Measurements from ENCODE around the gene NEK11.

NEK11 gene

DNA sequence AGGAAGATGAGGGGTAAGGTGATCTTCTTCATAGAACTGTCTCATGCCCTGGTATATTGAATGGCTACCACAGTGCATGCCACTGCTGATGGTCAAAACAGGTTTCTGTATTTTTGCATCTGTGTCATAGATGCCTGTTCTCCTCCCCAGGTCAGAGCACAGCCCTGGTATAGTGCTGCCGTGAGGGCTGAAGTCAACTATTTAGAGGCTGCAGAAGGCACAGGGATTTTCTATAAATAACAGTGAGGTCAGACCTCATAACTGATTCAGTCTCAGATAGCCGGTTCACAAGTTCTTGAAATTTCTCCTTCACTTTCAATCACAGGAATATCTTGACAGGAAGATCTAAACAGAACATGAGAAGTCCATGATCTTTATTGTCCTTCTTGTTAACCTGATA lies 255.7 kb downstream of the NEK11 start:
- no peaks in the 10 kb centered on the region for H3K4me1 ChIP-seq (ENCODE audit: insufficient read depth, low read length, severe bottlenecking)
- H4K20me1 ChIP-seq (ENCODE audit: insufficient read depth, low read length) = no peaks in the 10 kb centered on the region
- H3K27me3 ChIP-seq (ENCODE audit: insufficient read depth, low read length) = no peaks in the 10 kb centered on the region
- no peaks in the 10 kb centered on the region for H3K79me2 ChIP-seq (ENCODE audit: insufficient read depth, low read length)
- no peak overlapping the region for H3K4me3 ChIP-seq (ENCODE audit: low read depth, low read length, poor library complexity, severe bottlenecking)
- TF ChIP-seq, protein P1, sequence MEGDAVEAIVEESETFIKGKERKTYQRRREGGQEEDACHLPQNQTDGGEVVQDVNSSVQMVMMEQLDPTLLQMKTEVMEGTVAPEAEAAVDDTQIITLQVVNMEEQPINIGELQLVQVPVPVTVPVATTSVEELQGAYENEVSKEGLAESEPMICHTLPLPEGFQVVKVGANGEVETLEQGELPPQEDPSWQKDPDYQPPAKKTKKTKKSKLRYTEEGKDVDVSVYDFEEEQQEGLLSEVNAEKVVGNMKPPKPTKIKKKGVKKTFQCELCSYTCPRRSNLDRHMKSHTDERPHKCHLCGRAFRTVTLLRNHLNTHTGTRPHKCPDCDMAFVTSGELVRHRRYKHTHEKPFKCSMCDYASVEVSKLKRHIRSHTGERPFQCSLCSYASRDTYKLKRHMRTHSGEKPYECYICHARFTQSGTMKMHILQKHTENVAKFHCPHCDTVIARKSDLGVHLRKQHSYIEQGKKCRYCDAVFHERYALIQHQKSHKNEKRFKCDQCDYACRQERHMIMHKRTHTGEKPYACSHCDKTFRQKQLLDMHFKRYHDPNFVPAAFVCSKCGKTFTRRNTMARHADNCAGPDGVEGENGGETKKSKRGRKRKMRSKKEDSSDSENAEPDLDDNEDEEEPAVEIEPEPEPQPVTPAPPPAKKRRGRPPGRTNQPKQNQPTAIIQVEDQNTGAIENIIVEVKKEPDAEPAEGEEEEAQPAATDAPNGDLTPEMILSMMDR (IDR thresholded peaks at IDR 0.05; ENCODE audit: low read length) = no peak
- TF ChIP-seq EZH2 (IDR thresholded peaks at IDR 0.05; ENCODE audit: borderline replicate concordance, low read length) = no peak
- no peaks in the 10 kb centered on the region for H3F3A ChIP-seq (ENCODE audit: insufficient read depth, low read length)
- H3K4me2 ChIP-seq (ENCODE audit: low read length) = no peak overlapping the region
- no peaks in the 10 kb centered on the region for H3K9me2 ChIP-seq (ENCODE audit: low read depth, low read length)
- H3K36me3 ChIP-seq (ENCODE audit: insufficient read depth, low read length) = no peaks in the 10 kb centered on the region
- H3K27ac ChIP-seq (ENCODE audit: low read depth, low read length, poor library complexity, severe bottlenecking) = no peak overlapping the region
- H2AFZ ChIP-seq (ENCODE audit: low read length) = no peak overlapping the region
- no peak overlapping the region for H3K9ac ChIP-seq (ENCODE audit: low read length)
- H3K9me3 ChIP-seq (ENCODE audit: low read length) = no peaks in the 10 kb centered on the region

DNA sequence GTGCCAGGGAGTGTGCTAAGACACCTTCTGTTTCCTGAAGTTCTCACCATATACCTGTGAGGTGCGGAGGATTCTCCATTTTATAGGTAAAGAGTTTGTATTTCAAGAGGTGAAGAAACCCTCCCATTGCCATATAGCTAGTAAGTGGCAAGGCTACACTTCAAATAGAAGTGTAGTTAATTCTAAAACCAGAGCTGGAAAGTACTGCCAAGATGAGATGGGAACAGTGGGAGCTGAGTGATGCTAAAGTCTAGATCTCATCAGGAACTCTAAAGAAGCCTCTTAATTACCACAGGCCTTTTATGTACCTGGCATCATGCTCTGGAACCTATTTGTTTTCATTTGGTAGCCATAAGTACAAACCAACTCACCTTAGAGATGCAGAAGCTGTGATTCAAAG lies 256.3 kb downstream of the NEK11 start:
- no peak for TF ChIP-seq EZH2 (IDR thresholded peaks at IDR 0.05; ENCODE audit: borderline replicate concordance, low read length)
- TF ChIP-seq, protein P1 (IDR thresholded peaks at IDR 0.05; ENCODE audit: low read length) = no peak
- Histone ChIP-seq H3K9me2 (ENCODE audit: low read depth, low read length) (no peaks in the 10 kb centered on the region), H3K4me1 (ENCODE audit: insufficient read depth, low read length, severe bottlenecking) (no peaks in the 10 kb centered on the region)

DNA sequence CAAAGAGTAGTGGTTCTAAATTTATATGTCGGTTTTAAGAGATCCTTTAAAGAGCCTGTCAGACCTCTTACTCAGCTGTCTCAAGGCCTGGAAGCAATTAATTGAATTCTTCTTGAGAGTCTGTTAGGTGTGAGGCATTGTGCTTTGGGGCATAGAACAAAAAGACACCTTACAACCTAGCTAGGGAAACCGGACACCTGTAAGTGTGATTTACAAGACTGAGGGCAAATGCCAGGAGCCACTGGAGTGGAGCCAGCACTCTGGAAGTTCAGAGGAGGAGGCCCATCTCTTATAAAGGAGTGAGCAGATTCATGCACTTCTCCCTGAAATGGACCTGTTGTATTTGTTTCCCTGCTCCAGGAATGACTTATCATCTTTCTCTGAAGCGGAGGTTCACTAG lies 257.2 kb downstream of the NEK11 start:
- H3K27me3 ChIP-seq (ENCODE audit: insufficient read depth, low read length) = no peaks in the 10 kb centered on the region
- no peak overlapping the region for H3K27ac ChIP-seq (ENCODE audit: low read depth, low read length, poor library complexity, severe bottlenecking)
- H3K9me3 ChIP-seq (ENCODE audit: low read length) = no peaks in the 10 kb centered on the region
- H3K9me2 ChIP-seq (ENCODE audit: low read depth, low read length) = no peaks in the 10 kb centered on the region
- H3K9ac ChIP-seq (ENCODE audit: low read length) = no peak overlapping the region
- H3K4me1 ChIP-seq (ENCODE audit: insufficient read depth, low read length, severe bottlenecking) = no peaks in the 10 kb centered on the region
- H3K79me2 ChIP-seq (ENCODE audit: insufficient read depth, low read length) = no peaks in the 10 kb centered on the region
- H3K4me2 ChIP-seq (ENCODE audit: low read length) = no peak overlapping the region
- H4K20me1 ChIP-seq (ENCODE audit: insufficient read depth, low read length) = no peaks in the 10 kb centered on the region
- TF ChIP-seq, protein P1 (IDR thresholded peaks at IDR 0.05; ENCODE audit: low read length) = no peak
- TF ChIP-seq EZH2 (IDR thresholded peaks at IDR 0.05; ENCODE audit: borderline replicate concordance, low read length) = no peak
- H2AFZ ChIP-seq (ENCODE audit: low read length) = no peak overlapping the region
- H3F3A ChIP-seq (ENCODE audit: insufficient read depth, low read length) = no peaks in the 10 kb centered on the region
- H3K36me3 ChIP-seq (ENCODE audit: insufficient read depth, low read length) = no peaks in the 10 kb centered on the region
- H3K4me3 ChIP-seq (ENCODE audit: low read depth, low read length, poor library complexity, severe bottlenecking) = no peak overlapping the region

More for the DNA sequence above, 256.3 kb downstream of the NEK11 start:
- Histone ChIP-seq H3K36me3 (ENCODE audit: insufficient read depth, low read length) (no peaks in the 10 kb centered on the region), H3K9me3 (ENCODE audit: low read length) (no peaks in the 10 kb centered on the region), H3K27ac (ENCODE audit: low read depth, low read length, poor library complexity, severe bottlenecking) (no peak overlapping the region), H3K9ac (ENCODE audit: low read length) (no peak overlapping the region), H4K20me1 (ENCODE audit: insufficient read depth, low read length) (no peaks in the 10 kb centered on the region), H3K79me2 (ENCODE audit: insufficient read depth, low read length) (no peaks in the 10 kb centered on the region), H3F3A (ENCODE audit: insufficient read depth, low read length) (no peaks in the 10 kb centered on the region), H2AFZ (ENCODE audit: low read length) (no peak overlapping the region), H3K4me2 (ENCODE audit: low read length) (no peak overlapping the region), H3K4me3 (ENCODE audit: low read depth, low read length, poor library complexity, severe bottlenecking) (no peak overlapping the region), H3K27me3 (ENCODE audit: insufficient read depth, low read length) (no peaks in the 10 kb centered on the region)

All from OCI-LY1 (cell line).